ENCODE data around the gene TSHR.
"Not testable (repeated sequence)": the region's sequence is repeated elsewhere in the genome, so short reads cannot be mapped to it uniquely, and the experiment has no call there.

TSHR gene

GRCh38 chr14:81070511-81070910 lies 115.1 kb downstream of the TSHR start:
- no peak for DNase-seq (ENCODE audit: low read depth)

- DNase-seq (ENCODE audit: low read depth), result no peak
Measured at GRCh38 chr14:81085596-81085995, 130.2 kb downstream of the TSHR start.

GRCh38 chr14:81087230-81087629 lies 131.8 kb downstream of the TSHR start:
- DNase-seq (ENCODE audit: low read depth), result no peak

GRCh38 chr14:81091139-81091538 lies 135.7 kb downstream of the TSHR start:
- DNase-seq (ENCODE audit: low read depth), result no peak

GRCh38 chr14:81091660-81092059 lies 136.2 kb downstream of the TSHR start:
- DNase-seq (ENCODE audit: low read depth), result no peak

- no peak for DNase-seq (ENCODE audit: low read depth)
Measured at GRCh38 chr14:81093651-81094050, 138.2 kb downstream of the TSHR start.

- DNase-seq (ENCODE audit: low read depth), result no peak
Measured at GRCh38 chr14:81095539-81095938, 140.1 kb downstream of the TSHR start.

- DNase-seq (ENCODE audit: low read depth), result no peak
Measured at GRCh38 chr14:81096656-81097055, 141.2 kb downstream of the TSHR start.

GRCh38 chr14:81102217-81102616 lies 146.8 kb downstream of the TSHR start:
- DNase-seq (ENCODE audit: low read depth), result no peak

- no peak for DNase-seq (ENCODE audit: low read depth)
Measured at GRCh38 chr14:81103443-81103842, 148.0 kb downstream of the TSHR start.

GRCh38 chr14:81105378-81105777 lies 150.0 kb downstream of the TSHR start:
- no peak for DNase-seq (ENCODE audit: low read depth)

GRCh38 chr14:81105961-81106360 lies 150.5 kb downstream of the TSHR start:
- no peak for DNase-seq (ENCODE audit: low read depth)

GRCh38 chr14:81110186-81110585 lies 154.8 kb downstream of the TSHR start:
- no peak for DNase-seq (ENCODE audit: low read depth)

GRCh38 chr14:81113176-81113575 lies 157.8 kb downstream of the TSHR start:
- no peak for DNase-seq (ENCODE audit: low read depth)

- DNase-seq (ENCODE audit: low read depth), result not testable (repeated sequence)
Measured at GRCh38 chr14:81113945-81114820, 158.8 kb downstream of the TSHR start.

- no peak for DNase-seq (ENCODE audit: low read depth)
Measured at GRCh38 chr14:81120501-81120900, 165.1 kb downstream of the TSHR start.

GRCh38 chr14:81122326-81122725 lies 166.9 kb downstream of the TSHR start:
- DNase-seq (ENCODE audit: low read depth), result no peak

GRCh38 chr14:81123811-81124210 lies 168.4 kb downstream of the TSHR start:
- DNase-seq (ENCODE audit: low read depth), result no peak

GRCh38 chr14:81125536-81125935 lies 170.1 kb downstream of the TSHR start:
- DNase-seq (ENCODE audit: low read depth), result no peak

- DNase-seq (ENCODE audit: low read depth), result no peak
Measured at GRCh38 chr14:81127785-81128184, 172.4 kb downstream of the TSHR start.

- DNase-seq (ENCODE audit: low read depth), result no peak
Measured at GRCh38 chr14:81129242-81129641, 173.8 kb downstream of the TSHR start.

- DNase-seq (ENCODE audit: low read depth), result no peak
Measured at GRCh38 chr14:81132468-81132867, 177.0 kb downstream of the TSHR start.

GRCh38 chr14:81133400-81133799 lies 178.0 kb downstream of the TSHR start:
- no peak for DNase-seq (ENCODE audit: low read depth)

GRCh38 chr14:81137316-81137715 lies 181.9 kb downstream of the TSHR start:
- no peak for DNase-seq (ENCODE audit: low read depth)
